GM08714 (cell line): ENCODE results near the gene CACNA2D3.
"Not testable (repeated sequence)": the region's sequence is repeated elsewhere in the genome, so short reads cannot be mapped to it uniquely, and the experiment has no call there.

ENCODE experiments used
- H3K4me3 ChIP-seq: fragments of 200-500 bp; sonication (Bioruptor generic); 2 replicates; pipeline ENCODE4 v1.5.1; 2014; ENCODE audit warnings: mild to moderate bottlenecking, low read length, inconsistent platforms
- ZNF274 ChIP-seq: IDR thresholded peaks from 2 replicates; pipeline ENCODE4 v1.6.1; 2012; ENCODE audit warnings: mild to moderate bottlenecking, low read depth, low read length

Gene CACNA2D3

DNA sequence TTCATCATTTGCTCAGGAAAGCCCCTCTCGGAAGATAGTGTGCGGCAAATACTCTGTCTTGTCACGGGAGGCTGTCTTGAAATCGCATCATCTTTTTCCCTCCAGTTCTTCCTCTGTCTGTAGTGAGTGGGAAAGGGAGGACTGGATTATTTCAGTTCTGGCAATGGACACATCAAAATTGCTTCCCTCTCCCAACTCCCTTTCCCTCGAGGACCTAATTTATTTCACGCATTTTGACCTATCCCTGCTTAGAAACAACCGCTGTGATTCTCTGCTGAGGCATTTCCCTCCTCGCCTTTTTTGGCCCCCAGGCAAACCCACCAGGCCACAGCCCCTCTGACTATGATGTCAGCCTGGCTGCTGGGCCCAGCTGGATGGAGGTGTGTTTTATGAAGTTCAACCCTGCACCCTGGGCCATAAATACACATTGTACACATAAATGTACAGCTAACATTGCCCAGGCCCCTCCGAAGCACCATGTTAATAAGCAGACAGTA is 944.2 kb downstream of the CACNA2D3 start:
- H3K4me3 ChIP-seq: no peak overlapping the region
- no peak for TF ChIP-seq ZNF274

DNA sequence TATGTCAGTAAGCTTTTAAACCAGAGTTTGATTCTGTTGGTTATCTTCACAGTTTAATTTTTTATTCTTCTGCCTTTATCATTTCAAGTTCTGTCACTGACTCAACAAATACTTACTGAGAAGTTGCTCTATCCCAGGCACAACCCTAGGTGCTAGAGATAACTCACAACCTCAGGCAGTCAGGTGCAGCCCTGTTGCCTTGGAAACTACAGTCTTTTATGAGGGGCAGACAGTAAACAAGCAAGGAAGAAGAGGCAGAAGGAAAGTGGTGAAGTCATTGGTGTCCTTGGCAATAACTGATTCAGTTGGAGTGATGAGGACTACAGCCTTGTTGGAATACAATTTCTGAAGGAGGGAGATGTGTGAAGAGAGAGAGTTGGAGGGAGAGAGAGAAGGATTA is 947.6 kb downstream of the CACNA2D3 start:
- no peak for TF ChIP-seq ZNF274

DNA sequence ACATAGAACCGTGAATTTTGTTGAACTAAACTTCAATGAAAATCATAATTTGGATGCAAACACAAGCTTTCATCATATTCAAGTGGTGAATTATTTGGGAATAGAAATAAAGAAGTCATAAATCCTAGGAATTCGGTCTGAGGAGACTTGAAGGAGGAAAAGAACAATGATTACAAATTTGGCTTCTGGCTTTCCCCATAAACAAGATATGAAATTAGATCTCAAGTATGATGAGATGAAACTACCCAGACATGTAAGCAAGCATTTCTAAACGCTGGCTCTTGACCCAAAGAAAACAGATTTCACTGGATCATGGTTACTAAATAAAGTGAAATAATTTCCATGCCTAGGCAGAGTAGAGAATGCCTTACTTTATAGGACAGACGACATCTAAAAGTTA is 952.4 kb downstream of the CACNA2D3 start:
- no peak for TF ChIP-seq ZNF274
- no peak overlapping the region for H3K4me3 ChIP-seq

More for the DNA sequence above, 947.6 kb downstream of the CACNA2D3 start:
- H3K4me3 ChIP-seq: no peak overlapping the region

DNA sequence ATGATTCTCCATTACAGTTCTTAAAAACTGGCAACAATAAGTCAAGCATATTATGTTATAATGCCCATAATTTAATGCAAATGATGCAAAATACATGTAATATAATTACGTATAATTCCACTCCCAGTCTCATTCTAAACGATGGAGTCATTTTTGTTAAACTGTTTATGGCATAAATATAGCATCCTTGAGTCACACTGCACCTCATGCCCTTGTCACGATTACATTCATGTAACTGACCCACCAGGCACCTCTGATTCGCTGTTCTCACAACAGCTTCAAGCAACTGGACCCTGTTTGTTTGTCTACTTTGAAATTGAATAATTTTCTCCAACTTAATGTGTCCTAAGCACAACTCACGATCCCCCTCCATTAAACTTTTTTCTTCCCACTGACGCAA is 953.5 kb downstream of the CACNA2D3 start:
- no peak for TF ChIP-seq ZNF274
- H3K4me3 ChIP-seq: no peak overlapping the region

DNA sequence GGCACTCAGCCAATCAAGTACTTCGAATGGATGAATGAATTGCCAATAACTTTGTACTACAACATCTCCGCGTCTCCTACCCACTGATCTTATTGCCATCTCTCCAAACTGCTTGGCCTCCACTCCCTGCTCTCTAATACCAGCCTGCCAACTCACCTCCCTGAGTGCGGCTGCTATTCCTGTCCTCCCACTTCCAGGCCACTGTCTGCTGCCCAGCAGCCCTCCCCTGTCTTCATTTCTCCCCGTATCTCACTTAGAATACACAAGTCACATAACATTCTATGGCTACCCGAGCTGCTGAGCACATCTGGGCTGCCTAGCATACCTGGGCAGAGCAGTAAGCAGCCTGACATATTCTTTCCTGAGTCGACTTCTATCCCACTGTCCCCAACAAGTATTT is 955.4 kb downstream of the CACNA2D3 start:
- TF ChIP-seq ZNF274: no peak
- H3K4me3 ChIP-seq: no peak overlapping the region

DNA sequence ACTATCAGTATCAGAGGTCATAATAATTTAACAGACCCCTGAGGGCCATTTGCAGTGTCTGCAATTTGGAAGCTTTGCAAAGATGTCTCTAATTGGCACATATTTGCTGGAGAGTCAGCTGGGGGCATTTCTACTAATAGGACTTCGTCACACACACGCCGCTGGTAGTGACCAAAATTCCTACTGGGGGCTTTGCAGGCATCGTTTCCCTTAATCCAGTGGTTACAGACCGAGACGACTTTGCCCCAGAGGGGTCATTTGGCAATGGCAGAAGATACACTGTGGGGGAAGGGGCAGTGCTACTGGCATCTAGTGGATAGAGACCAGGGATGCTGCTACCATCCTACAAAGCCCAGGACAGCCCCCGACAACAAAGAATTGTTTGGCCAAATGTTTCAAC is 956.5 kb downstream of the CACNA2D3 start:
- H3K4me3 ChIP-seq: no peak overlapping the region
- no peak for TF ChIP-seq ZNF274

DNA sequence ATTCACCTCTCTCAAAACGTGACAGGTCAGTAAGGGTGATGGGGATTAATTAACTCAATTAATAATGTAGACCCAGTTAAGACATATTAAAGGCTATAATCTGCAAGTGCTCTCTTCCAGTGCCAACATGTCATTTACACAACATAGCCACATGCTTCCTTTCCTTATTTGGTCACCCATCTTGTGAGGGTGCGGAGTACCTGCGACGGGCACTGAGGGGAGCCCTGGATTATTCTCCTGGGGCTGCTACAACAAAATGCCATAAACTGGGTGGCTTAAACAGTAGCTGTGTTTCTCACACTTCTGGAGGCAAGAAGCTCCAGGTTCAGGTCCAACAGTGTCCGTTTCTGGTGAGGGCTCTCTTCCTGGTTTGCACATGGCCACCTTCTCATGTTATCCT is 962.9 kb downstream of the CACNA2D3 start:
- no peak for TF ChIP-seq ZNF274

DNA sequence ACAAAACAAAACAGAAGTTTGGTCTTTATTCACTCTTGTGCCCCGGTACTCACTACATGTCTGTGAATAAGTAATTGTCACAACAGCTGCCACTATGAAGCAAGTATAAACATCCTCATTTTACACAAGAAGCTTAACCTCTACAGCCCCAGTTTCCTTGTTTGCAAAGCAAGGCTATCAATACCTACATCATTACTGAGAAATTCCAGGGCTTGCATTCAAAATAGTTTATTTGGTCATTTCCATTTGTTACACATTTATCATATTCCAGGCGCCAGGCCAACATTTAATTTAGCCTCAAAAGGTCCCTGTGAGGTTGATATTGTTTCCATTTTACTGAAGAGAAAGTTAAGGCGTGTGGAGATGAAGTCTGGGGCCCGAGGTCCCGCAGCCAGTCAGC is 966.9 kb downstream of the CACNA2D3 start:
- TF ChIP-seq ZNF274: no peak
- no peak overlapping the region for H3K4me3 ChIP-seq

More for the DNA sequence above, 962.9 kb downstream of the CACNA2D3 start:
- H3K4me3 ChIP-seq: no peak overlapping the region

DNA sequence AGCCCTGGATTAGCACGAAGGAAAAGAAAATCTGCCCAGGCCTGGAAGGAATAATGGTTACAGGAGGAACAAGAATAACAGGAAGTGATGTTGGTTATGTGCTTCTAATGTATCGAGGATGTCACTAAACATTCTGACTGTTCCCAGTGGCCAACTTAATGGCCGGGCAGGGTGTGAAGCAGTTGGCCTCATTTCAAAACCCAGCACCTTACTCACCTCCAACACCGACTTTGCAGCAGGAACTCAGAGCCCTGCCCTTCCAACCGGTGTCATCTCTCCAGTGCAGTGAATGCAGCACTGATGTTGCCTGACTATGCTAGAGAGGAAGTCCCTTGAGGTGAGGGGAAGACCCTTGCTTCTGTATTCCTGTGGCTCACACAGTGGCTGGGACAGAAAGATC is 967.9 kb downstream of the CACNA2D3 start:
- TF ChIP-seq ZNF274: no peak
- H3K4me3 ChIP-seq: no peak overlapping the region

DNA sequence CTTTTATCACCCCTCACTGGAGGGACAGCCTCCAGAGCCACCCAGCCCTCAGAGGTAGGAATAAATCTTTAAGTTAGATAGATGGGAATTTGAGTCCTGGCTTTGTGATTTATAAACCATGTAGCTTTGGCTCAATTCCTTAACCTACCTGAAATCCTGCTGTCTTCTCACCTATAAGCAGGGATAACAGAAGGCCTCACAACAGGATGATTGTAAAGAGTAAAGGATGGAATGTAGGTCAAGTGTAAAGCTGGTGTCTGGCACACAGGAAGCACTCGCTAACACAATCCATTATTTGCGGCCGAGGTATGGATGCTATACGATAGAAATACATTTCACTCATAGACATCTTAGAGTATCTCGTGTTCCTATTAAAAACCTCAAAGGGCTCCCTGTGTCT is 968.4 kb downstream of the CACNA2D3 start:
- no peak overlapping the region for H3K4me3 ChIP-seq
- TF ChIP-seq ZNF274: no peak

DNA sequence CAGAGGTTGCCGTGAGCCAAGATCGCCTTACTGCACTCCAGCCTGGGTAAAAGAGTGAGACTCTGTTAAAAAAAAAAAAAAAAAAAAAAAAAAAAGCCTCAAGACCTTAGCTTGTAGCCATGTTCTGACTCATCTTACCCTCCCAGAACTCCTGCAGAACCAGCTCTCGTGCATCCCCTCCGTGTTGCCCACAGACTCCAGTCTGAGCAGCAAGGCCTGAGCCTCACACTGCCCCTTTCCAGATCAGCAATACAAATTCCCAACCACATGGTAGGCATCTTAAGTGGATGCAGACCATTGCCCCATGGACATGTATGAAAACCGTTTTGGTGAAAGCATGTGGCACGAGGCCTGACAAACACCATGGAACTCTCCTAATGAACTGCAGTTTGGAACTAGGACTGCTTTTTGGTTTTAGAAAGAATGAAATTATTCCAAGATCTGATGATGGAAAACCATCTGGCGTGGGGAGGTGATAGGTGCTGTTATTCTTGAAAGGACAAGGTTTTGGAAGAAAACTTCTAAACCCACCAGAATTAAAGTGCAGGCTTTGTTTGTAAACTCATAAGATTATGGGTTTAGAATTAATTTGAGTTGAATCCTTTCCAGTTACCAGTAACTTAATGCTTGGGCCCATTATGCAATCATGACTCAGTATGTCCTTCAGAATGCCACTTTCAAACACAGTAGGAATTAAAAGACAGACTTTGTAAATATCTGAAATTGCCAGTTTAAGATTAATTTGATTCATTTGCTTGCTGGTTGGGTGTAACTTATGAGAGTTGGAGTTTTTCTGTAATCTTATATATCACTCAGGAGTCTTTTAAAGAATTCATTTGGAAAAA is 969.3 kb downstream of the CACNA2D3 start:
- H3K4me3 ChIP-seq: no peak overlapping the region
- TF ChIP-seq ZNF274: no peak

DNA sequence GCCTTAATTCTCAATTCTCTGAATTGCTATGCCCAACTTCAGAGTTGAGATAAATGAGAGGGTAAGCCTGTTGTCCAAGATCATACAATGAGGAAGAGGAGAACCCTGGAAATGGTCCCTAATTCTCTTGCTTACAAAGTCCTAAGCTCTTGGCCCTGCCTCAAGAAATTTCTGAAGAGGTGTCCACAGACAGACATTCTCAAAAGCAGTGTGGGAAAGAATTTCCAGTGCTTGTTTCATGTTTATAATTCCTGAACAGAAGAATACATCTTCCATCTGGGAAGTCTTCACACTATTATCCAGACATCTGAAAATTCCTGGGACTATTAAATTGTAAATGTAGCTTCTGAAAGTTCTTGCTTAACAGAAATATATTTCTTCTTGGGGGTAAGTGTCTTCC is 972.3 kb downstream of the CACNA2D3 start:
- TF ChIP-seq ZNF274: no peak
- H3K4me3 ChIP-seq: no peak overlapping the region

DNA sequence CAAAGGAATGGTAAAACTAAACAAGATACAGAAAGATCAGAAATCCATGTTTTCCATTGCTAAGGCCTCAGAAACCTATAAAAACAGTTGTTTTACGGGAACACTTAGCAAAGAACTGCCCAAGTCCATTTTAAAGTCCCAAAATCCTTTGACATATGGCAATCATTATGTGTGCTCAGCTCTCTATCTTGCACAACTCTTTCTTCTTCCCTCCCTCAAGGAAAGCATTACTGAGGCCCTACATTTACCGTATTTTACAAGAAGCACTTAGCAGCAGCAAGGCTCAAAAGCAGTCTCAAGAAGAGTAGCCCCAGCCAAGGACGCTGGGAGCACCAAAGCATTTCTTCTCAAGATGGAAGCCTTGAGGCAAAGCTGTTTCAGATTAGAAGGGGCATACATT is 975.1 kb downstream of the CACNA2D3 start:
- no peak overlapping the region for H3K4me3 ChIP-seq
- no peak for TF ChIP-seq ZNF274

DNA sequence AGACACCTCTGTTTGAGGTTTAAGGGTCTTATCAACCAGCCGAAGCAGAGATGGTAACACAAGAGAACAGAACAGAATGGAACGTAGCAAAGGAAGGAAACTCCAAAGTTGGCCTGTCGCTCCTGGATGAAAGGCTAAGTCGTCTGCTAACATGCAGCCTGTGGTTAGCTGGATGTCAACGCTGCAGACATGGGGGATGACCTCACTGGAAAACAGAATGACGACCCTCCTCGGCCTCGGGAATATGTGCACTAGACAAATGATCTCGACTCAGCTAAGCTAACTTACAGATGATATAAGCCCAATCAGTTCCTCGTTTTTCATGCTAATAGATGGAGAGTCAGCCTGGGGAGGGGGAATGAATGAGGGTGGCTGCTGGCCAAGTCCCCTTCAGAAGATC is 983.3 kb downstream of the CACNA2D3 start:
- H3K4me3 ChIP-seq: no peak overlapping the region
- TF ChIP-seq ZNF274: no peak

DNA sequence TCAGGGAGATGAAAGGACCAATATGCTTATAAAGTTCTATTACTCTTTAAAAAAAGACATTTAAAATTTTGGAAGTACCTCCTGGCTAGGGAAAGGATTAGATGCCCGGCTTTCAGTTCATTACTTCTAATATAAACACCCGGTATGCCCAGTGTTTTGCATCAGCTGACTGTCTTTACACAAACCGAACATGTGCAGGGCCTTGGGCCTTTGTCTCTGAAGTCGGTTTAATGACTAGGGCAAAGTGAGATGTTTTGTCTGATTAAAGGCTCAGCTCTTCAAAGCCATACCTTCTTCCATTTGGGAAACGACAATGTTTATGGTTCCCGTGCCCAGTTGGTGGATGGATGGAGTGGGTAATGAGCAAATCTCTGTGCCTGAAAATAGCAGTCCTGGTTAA is 984.8 kb downstream of the CACNA2D3 start:
- TF ChIP-seq ZNF274: no peak
- H3K4me3 ChIP-seq: no peak overlapping the region

DNA sequence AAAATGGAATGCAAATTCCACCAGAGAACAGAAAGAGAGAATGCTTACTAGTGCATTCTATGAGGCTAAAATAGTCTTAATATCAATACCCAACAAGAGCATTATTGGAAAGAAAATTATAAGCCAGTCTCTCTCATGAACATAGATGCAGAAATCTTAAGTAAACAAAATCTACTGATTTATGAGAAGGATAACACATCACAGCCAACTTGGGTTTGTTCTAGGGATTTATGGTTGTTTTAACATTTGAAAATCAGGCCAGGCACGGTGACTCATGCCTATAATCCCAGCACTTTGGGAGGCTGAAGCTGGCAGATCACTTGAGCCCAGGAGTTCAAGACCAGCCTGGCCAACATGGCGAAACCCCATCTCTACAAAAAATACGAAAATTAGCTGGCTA is 989.6 kb downstream of the CACNA2D3 start:
- not testable (repeated sequence) for H3K4me3 ChIP-seq

DNA sequence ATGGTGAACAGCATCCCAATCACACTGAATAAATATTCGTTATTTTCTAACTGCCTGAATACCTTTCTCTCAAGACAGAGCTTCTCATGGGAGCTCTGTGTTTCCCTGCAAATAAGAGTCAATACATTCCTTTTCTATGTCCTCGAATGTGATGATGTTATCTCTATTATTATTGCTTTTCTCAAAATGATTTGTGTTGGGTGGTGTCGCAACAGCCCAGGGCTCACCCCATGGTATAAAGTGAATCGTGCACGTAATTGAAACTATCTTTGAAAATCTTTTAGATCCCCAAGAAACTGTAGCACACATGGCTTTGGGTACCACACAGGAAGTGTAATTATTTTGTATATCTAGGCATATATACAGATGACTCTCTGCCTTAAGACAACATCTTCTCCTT is 996.1 kb downstream of the CACNA2D3 start:
- H3K4me3 ChIP-seq: no peak overlapping the region
- no peak for TF ChIP-seq ZNF274
